Mesenchymal stem cell (in vitro differentiated cells and primary cell): ENCODE data around the gene BLMH.
"Not testable (repeated sequence)": the region's sequence is repeated elsewhere in the genome, so short reads cannot be mapped to it uniquely, and the experiment has no call there.

Experiments used
- DNase-seq: peaks from one replicate; pipeline ENCODE4 v3.0.0-alpha.2; 2013
- H2AFZ ChIP-seq: one replicate; pipeline ENCODE4 v1.6.1; 2013; ENCODE audit warnings: low read depth, mild to moderate bottlenecking, control low read depth, inconsistent platforms, low read length, moderate library complexity
- H2AK5ac ChIP-seq: 2 replicates; pipeline ENCODE4 v1.6.1; 2013; ENCODE audit warnings: low read length, moderate library complexity, mild to moderate bottlenecking, inconsistent platforms; ENCODE audit not compliant: severe bottlenecking
- H2BK120ac ChIP-seq: one replicate; pipeline ENCODE4 v1.6.1; 2013; ENCODE audit warnings: low read depth, mild to moderate bottlenecking, inconsistent platforms, low read length, moderate library complexity
- H2BK12ac ChIP-seq, 2 experiments: one replicate each; pipeline ENCODE4 v1.6.1; 2013; ENCODE audit warnings: inconsistent platforms in 2 of 2, low read length in 2 of 2, mild to moderate bottlenecking in 2 of 2, moderate library complexity in 2 of 2, control low read depth in 1 of 2
- H2BK15ac ChIP-seq: one replicate; pipeline ENCODE4 v1.6.1; 2013; ENCODE audit warnings: mild to moderate bottlenecking, low read depth, inconsistent platforms; ENCODE audit not compliant: poor library complexity, severe bottlenecking
- H2BK5ac ChIP-seq: 2 replicates; pipeline ENCODE4 v1.6.1; 2013; ENCODE audit warnings: low read depth, mild to moderate bottlenecking, low read length, control low read depth, inconsistent platforms; ENCODE audit not compliant: poor library complexity, severe bottlenecking
- H3K14ac ChIP-seq, 2 experiments: one replicate each; pipeline ENCODE4 v1.6.1; 2013; ENCODE audit warnings: inconsistent platforms in 2 of 2, low read length in 2 of 2, control low read depth in 1 of 2, mild to moderate bottlenecking in 1 of 2, moderate library complexity in 1 of 2
- H3K18ac ChIP-seq, 2 experiments: one replicate each; pipeline ENCODE4 v1.6.1; 2013; ENCODE audit warnings: inconsistent platforms in 2 of 2, low read length in 2 of 2, control low read depth in 1 of 2, low read depth in 1 of 2, mild to moderate bottlenecking in 1 of 2
- H3K23ac ChIP-seq, 2 experiments: one replicate each; pipeline ENCODE4 v1.6.1; 2013; ENCODE audit warnings: inconsistent platforms in 2 of 2, low read length in 2 of 2, mild to moderate bottlenecking in 2 of 2, moderate library complexity in 2 of 2, control low read depth in 1 of 2
- H3K27ac ChIP-seq: 2 replicates; pipeline ENCODE4 v1.5.1; 2013; ENCODE audit warnings: mild to moderate bottlenecking, moderate library complexity, low read length, control low read depth, inconsistent platforms; ENCODE audit not compliant: poor library complexity, severe bottlenecking
- H3K27me3 ChIP-seq, 2 experiments: 2 replicates each; pipeline versions ENCODE4 v1.6.1 to v1.7.0; 2013; ENCODE audit warnings: low read length in 2 of 2, mild to moderate bottlenecking in 2 of 2, moderate library complexity in 2 of 2, control low read depth in 1 of 2, inconsistent platforms in 1 of 2; ENCODE audit not compliant: control insufficient read depth in 1 of 2, insufficient read depth in 1 of 2
- H3K36me3 ChIP-seq, 2 experiments: 2 replicates each; pipeline versions ENCODE4 v1.6.1 to v1.7.0; 2013; ENCODE audit warnings: low read length in 2 of 2, control low read depth in 1 of 2, inconsistent platforms in 1 of 2, low read depth in 1 of 2, mild to moderate bottlenecking in 1 of 2; ENCODE audit not compliant: insufficient read depth in 2 of 2, control insufficient read depth in 1 of 2
- H3K4ac ChIP-seq, 2 experiments: one replicate each; pipeline ENCODE4 v1.6.1; 2013; ENCODE audit warnings: inconsistent platforms in 2 of 2, low read length in 2 of 2, mild to moderate bottlenecking in 2 of 2, moderate library complexity in 2 of 2, control low read depth in 1 of 2, low read depth in 1 of 2
- H3K4me1 ChIP-seq: 2 replicates; pipeline ENCODE4 v1.6.1; 2013; ENCODE audit warnings: low read depth, low read length, control low read depth; ENCODE audit not compliant: control insufficient read depth, insufficient read depth
- H3K4me2 ChIP-seq: 2 replicates; pipeline ENCODE4 v1.6.1; 2013; ENCODE audit warnings: low read length, mild to moderate bottlenecking, inconsistent platforms; ENCODE audit not compliant: poor library complexity, severe bottlenecking
- H3K4me3 ChIP-seq, 2 experiments: 2 replicates each; pipeline versions ENCODE4 v1.5.1 to v1.7.0; 2013; ENCODE audit warnings: low read length in 2 of 2, mild to moderate bottlenecking in 2 of 2, control low read depth in 1 of 2, low read depth in 1 of 2; ENCODE audit not compliant: insufficient read depth in 1 of 2
- H3K79me1 ChIP-seq: replicated peaks from 2 replicates; pipeline ENCODE4 v1.6.1; 2013; ENCODE audit warnings: mild to moderate bottlenecking, control low read depth, low read length, inconsistent platforms; ENCODE audit not compliant: poor library complexity, severe bottlenecking
- H3K9ac ChIP-seq: 2 replicates; pipeline ENCODE4 v1.7.0; 2013; ENCODE audit warnings: mild to moderate bottlenecking, low read length, moderate library complexity
- H3K9me3 ChIP-seq: 2 replicates; pipeline ENCODE4 v1.7.0; 2013; ENCODE audit warnings: mild to moderate bottlenecking, low read length; ENCODE audit not compliant: control insufficient read depth
- H4K8ac ChIP-seq: one replicate; pipeline ENCODE4 v1.6.1; 2013; ENCODE audit warnings: inconsistent platforms, mild to moderate bottlenecking, low read length, moderate library complexity
- H4K91ac ChIP-seq: one replicate; pipeline ENCODE4 v1.6.1; 2013; ENCODE audit warnings: mild to moderate bottlenecking, low read length, inconsistent platforms
- WGBS: methylation state at CpG from one replicate; pipeline ENCODE4 v1.1.7; 2013; ENCODE audit warnings: mixed read lengths; 5-methylcytosine and 5-hydroxymethylcytosine counted together

BLMH gene

DNA sequence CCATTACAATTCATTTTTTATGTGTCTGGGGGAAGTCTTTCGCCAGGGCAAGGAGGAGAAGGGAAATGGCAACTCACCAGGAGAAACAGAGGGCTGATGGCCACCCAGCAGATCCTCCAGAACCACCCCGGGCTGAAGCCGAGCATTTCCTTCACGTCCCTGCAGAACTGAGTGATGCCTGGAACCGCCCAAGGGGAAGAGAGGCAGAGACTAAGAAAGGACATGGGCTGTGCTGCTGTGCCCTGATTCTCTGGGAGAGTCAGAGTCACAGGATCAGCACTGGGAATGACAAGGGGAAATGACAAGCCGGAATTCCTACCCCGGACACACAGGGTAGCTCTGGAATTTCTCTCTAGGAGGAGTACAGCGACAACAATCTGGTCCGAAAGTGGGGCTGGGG lies 84.1 kb downstream of the BLMH start:
- no peak overlapping the region for H2BK15ac ChIP-seq
- no peak overlapping the region for H4K8ac ChIP-seq
- WGBS: 94% methylated on average over 9 of the region's 9 CpGs
- H4K91ac ChIP-seq: no peak overlapping the region
- H2BK120ac ChIP-seq: no peak overlapping the region
- no peak overlapping the region for H2AFZ ChIP-seq
- no peaks in the 10 kb centered on the region for H3K79me1 ChIP-seq
- H3K4me3 ChIP-seq: no peak overlapping the region
- no peak overlapping the region for H2BK5ac ChIP-seq
- no peak overlapping the region for H3K23ac ChIP-seq
- no peak overlapping the region for H3K27ac ChIP-seq
- H3K9ac ChIP-seq: no peak overlapping the region
- no peak for DNase-seq
- peaks cover 5 to 28% of the 10 kb centered on the region in 2 experiments for H3K27me3 ChIP-seq
- H3K4me1 ChIP-seq: no peaks in the 10 kb centered on the region
- H3K4ac ChIP-seq: no peak overlapping the region
- H3K9me3 ChIP-seq: no peaks in the 10 kb centered on the region
- H2AK5ac ChIP-seq: no peak overlapping the region
- no peak overlapping the region for H2BK12ac ChIP-seq
- H3K18ac ChIP-seq: no peak overlapping the region
- H3K4me2 ChIP-seq: no peak overlapping the region
- H3K14ac ChIP-seq: no peak overlapping the region
- no peaks in the 10 kb centered on the region for H3K36me3 ChIP-seq

DNA sequence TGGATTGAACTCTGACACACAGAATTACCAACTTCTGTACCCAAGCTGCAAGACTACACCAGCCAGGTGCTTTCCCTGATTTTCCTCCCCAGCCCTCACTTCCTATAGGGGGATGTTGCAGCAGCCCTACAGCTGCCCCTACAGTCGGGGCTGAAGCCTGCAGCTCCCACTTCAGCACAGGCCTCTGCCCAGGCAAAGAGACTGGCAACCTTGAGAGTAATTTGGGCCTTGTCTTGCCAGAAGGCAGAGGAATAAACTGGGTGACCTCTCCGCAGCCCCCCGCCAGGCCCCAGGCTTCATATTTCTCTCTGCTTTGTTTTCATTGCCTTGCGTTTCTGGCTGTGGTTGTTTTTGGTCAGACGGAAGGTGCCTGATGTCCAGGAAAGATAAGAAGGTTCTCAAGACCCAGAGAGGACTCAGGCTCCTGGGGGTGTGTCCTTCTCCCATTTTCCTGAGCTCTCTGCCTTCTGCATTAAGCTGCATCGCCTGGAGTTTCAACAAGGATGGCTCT lies 88.2 kb downstream of the BLMH start:
- peaks cover 0 to 18% of the 10 kb centered on the region in 2 experiments for H3K27me3 ChIP-seq
- no peak overlapping the region for H2AK5ac ChIP-seq
- no peak overlapping the region for H3K27ac ChIP-seq
- H3K4me1 ChIP-seq: no peaks in the 10 kb centered on the region
- H4K91ac ChIP-seq: no peak overlapping the region
- H3K4me2 ChIP-seq: no peak overlapping the region
- DNase-seq: no peak
- H2BK15ac ChIP-seq: no peak overlapping the region
- H3K9me3 ChIP-seq: no peaks in the 10 kb centered on the region
- H3K23ac ChIP-seq: no peak overlapping the region
- no peak overlapping the region for H3K9ac ChIP-seq
- H4K8ac ChIP-seq: no peak overlapping the region
- no peak overlapping the region for H2BK5ac ChIP-seq
- no peak overlapping the region for H2AFZ ChIP-seq
- WGBS: 81% methylated on average over 6 of the region's 6 CpGs
- no peak overlapping the region for H3K4ac ChIP-seq
- H2BK12ac ChIP-seq: no peak overlapping the region
- no peak overlapping the region for H2BK120ac ChIP-seq
- no peak overlapping the region for H3K4me3 ChIP-seq
- H3K18ac ChIP-seq: no peak overlapping the region
- no peaks in the 10 kb centered on the region for H3K36me3 ChIP-seq
- H3K79me1 ChIP-seq: no peaks in the 10 kb centered on the region
- no peak overlapping the region for H3K14ac ChIP-seq

DNA sequence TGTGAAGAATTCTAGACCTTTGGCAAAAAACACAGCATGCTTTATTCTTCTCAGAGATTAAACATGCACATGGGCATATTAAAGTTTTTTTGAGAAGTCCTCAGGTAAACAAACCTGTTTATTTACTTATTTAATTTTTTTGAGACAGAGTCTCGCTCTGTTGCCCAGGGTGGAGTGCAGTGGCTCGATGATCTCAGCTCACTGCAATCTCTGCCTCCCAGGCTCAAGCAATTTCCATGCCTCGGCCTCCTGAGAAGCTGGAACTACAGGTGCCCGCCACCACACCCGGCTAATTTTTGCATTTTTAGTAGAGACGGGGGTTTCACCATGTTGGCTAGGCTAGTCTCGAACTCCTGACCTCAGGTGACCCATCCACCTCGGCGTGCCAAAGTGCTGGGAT lies 91.1 kb downstream of the BLMH start:
- H2BK120ac ChIP-seq, H3K18ac ChIP-seq, H3K4me1 ChIP-seq, H3K4me3 ChIP-seq, H2BK5ac ChIP-seq, H4K91ac ChIP-seq, H3K27ac ChIP-seq, H2AFZ ChIP-seq, H3K9ac ChIP-seq, H2BK15ac ChIP-seq, H3K14ac ChIP-seq, H3K4me2 ChIP-seq, H3K4ac ChIP-seq, DNase-seq, H2BK12ac ChIP-seq, H3K79me1 ChIP-seq, H3K9me3 ChIP-seq, H3K27me3 ChIP-seq, H3K23ac ChIP-seq, H4K8ac ChIP-seq, H3K36me3 ChIP-seq, H2AK5ac ChIP-seq: not testable (repeated sequence)
- 91% methylated on average over 8 of the region's 9 CpGs for WGBS

DNA sequence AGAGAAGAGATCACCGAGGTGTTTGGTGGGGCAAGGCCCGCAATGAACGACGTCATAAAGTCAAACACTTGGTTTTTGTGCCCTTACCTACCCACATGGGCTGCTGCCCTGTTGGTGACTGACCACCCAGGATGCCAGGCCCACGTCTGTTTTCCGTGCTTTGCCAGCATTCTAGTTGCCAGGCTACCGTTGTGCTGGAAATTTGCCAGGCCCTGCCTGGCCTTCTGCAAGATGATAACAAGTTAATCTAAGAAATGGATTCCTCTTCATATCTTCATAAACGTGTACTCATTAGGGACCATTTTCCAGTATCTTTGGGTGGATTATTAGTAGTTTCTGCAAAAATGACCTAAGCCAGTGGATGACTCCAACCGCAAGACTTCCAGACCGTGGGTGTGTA lies 91.6 kb downstream of the BLMH start:
- Histone ChIP-seq H2BK12ac (no peak overlapping the region), H3K18ac (no peak overlapping the region), H3K4me2 (no peak overlapping the region), H2BK120ac (no peak overlapping the region), H2AK5ac (no peak overlapping the region), H2BK5ac (no peak overlapping the region), H3K79me1 (no peaks in the 10 kb centered on the region), H3K23ac (no peak overlapping the region), H2BK15ac (no peak overlapping the region), H3K9ac (no peak overlapping the region), H3K4me1 (no peaks in the 10 kb centered on the region), H4K91ac (no peak overlapping the region), H4K8ac (no peak overlapping the region), H3K14ac (no peak overlapping the region), H3K4me3 (no peak overlapping the region), H3K36me3 (no peaks in the 10 kb centered on the region), H3K4ac (no peak overlapping the region), H2AFZ (no peak overlapping the region), H3K27me3 (peaks cover 0 to 5% of the 10 kb centered on the region in 2 experiments), H3K9me3 (no peaks in the 10 kb centered on the region), H3K27ac (no peak overlapping the region)
- DNase-seq: no peak
- WGBS: 91% methylated on average over 10 of the region's 10 CpGs
